Non-pigmented ciliary epithelial cell (primary cell): ENCODE data around the gene AVEN.

Source experiments
- DNase-seq: peaks from one replicate; pipeline ENCODE4 v3.0.0-alpha.2; 2010; ENCODE audit warnings: low read depth

Gene AVEN

GRCh38 chr15:33985287-33985686 lies 53.7 kb downstream of the AVEN start:
- DNase-seq, result peak; percentile 92

GRCh38 chr15:33982516-33982915 lies 56.5 kb downstream of the AVEN start:
- no peak for DNase-seq

GRCh38 chr15:33980159-33980558 lies 58.8 kb downstream of the AVEN start:
- DNase-seq, result no peak

- DNase-seq, result no peak
These were observed 63.9 kb downstream of the AVEN start for GRCh38 chr15:33975022-33975565.

- DNase-seq, result no peak
These were observed 67.2 kb downstream of the AVEN start for GRCh38 chr15:33971811-33972210.

GRCh38 chr15:33968821-33969220 lies 70.2 kb downstream of the AVEN start:
- DNase-seq, result no peak

- no peak for DNase-seq
These were observed 70.8 kb downstream of the AVEN start, which contains the start of gene CHRM5 for GRCh38 chr15:33968224-33968623. CHRM5 (plus strand) TSS chr15:33968497; CDS start chr15:34062718, 94,221 bp downstream.

GRCh38 chr15:33964665-33965040 lies 74.4 kb downstream of the AVEN start:
- no peak for DNase-seq

GRCh38 chr15:33963831-33964664 lies 75.0 kb downstream of the AVEN start:
- no peak for DNase-seq

- DNase-seq, result no peak
These were observed 78.5 kb downstream of the AVEN start for GRCh38 chr15:33960549-33960935.

- no peak for DNase-seq
These were observed 79.0 kb downstream of the AVEN start for GRCh38 chr15:33959844-33960548.

- DNase-seq, result no peak
These were observed 82.6 kb downstream of the AVEN start for GRCh38 chr15:33956397-33956796.

- no peak for DNase-seq
These were observed 83.1 kb downstream of the AVEN start for GRCh38 chr15:33955945-33956344.

- no peak for DNase-seq
These were observed 92.9 kb downstream of the AVEN start for GRCh38 chr15:33946152-33946551.

- DNase-seq, result no peak
These were observed 97.5 kb downstream of the AVEN start for GRCh38 chr15:33941279-33942063.

- no peak for DNase-seq
These were observed 104.1 kb downstream of the AVEN start for GRCh38 chr15:33934921-33935320.

GRCh38 chr15:33934396-33934795 lies 104.6 kb downstream of the AVEN start:
- no peak for DNase-seq

GRCh38 chr15:33932734-33933133 lies 106.3 kb downstream of the AVEN start:
- no peak for DNase-seq

GRCh38 chr15:33926260-33926659 lies 112.7 kb downstream of the AVEN start:
- DNase-seq, result no peak

- DNase-seq, result no peak
These were observed 115.6 kb downstream of the AVEN start for GRCh38 chr15:33923446-33923845.

- no peak for DNase-seq
These were observed 123.2 kb downstream of the AVEN start for GRCh38 chr15:33915571-33916407.
